Uterus (tissue), 4 donors: ENCODE data around the gene USP7. TPM values are rescaled to one million over a fixed set of nuclear protein-coding genes. Genes with fewer than 3 reads are reported as not detected.

Source experiments
- DNase-seq, 2 donors: peaks; one replicate each; pipeline ENCODE4 v3.0.0-alpha.2; 2019 to 2020
- H3K27ac ChIP-seq, 2 donors: fragments of 200-600 bp; sonication (generic); 1 replicate in 1 of 2; 2 replicates in 1 of 2; pipeline ENCODE4 v1.5.1; 2016 to 2018
- H3K27me3 ChIP-seq, 2 donors: fragments of 200-600 bp; sonication (generic); one replicate each; pipeline ENCODE4 v1.5.1; 2018 to 2019; ENCODE audit warnings: control low read depth in 1 of 2
- H3K36me3 ChIP-seq, 2 donors: fragments of 200-600 bp; sonication (generic); one replicate each; pipeline ENCODE4 v1.5.1; 2019; ENCODE audit warnings: control low read depth in 1 of 2
- H3K4me1 ChIP-seq, 2 donors: fragments of 200-600 bp; sonication (generic); one replicate each; pipeline ENCODE4 v1.5.1; 2018 to 2019; ENCODE audit warnings: control low read depth in 1 of 2
- H3K4me3 ChIP-seq, 2 donors: fragments of 200-600 bp; sonication (generic); 1 replicate in 1 of 2; 2 replicates in 1 of 2; pipeline ENCODE4 v1.5.1; 2018 to 2019; ENCODE audit warnings: mild to moderate bottlenecking in 1 of 2
- H3K9me3 ChIP-seq, 2 donors: fragments of 200-600 bp; sonication (generic); one replicate each; pipeline ENCODE4 v1.5.1; 2019; ENCODE audit warnings: control low read depth in 1 of 2
- CTCF ChIP-seq, 4 experiments: fragments of 200-600 bp in 2 of 4; fragments of 450-650 bp in 2 of 4; sonication (generic) in 2 of 4; IDR thresholded peaks; one replicate each; pipeline ENCODE4 v1.5.1; 2016 to 2019; ENCODE audit warnings: antibody characterized with exemption in 4 of 4, mild to moderate bottlenecking in 2 of 4, moderate library complexity in 1 of 4
- POLR2A ChIP-seq, 2 donors: fragments of 450-650 bp; IDR thresholded peaks; one replicate each; pipeline ENCODE4 v1.6.1; 2016; ENCODE audit warnings: antibody characterized with exemption in 2 of 2, mild to moderate bottlenecking in 1 of 2, moderate library complexity in 1 of 2
- intact Hi-C: fragments of 100-400 bp; cut with DNase I; formaldehyde crosslinking; loops from one replicate; pipeline ENCODE4 v1.15.1; 2023; ENCODE audit warnings: low total_unique reads
- total RNA-seq, 4 donors: library from RNA; depleted of rRNA in 3 of 4; stranded (reverse); fragments of >200 nt in 3 of 4; gene quantifications; one replicate each; pipeline versions ENCODE4 v1.1.0 to v1.2.4, GENCODE V29; 2014 to 2023
- donor health status: DM: yes; HTN: yes; CAD: no.

Gene USP7
- total RNA-seq, 4 donors from 2014 or later = 20.9 to 223 (median 122) TPM

GRCh38 chr16:8859913-8860881 is 103.5 kb downstream of the USP7 start:
- TF ChIP-seq CTCF (IDR thresholded peaks at IDR 0.05) (no peak), POLR2A (IDR thresholded peaks at IDR 0.05) (no peak)
- no peaks in the 10 kb centered on the region for H3K36me3 ChIP-seq
- H3K27me3 ChIP-seq = no peaks in the 10 kb centered on the region
- H3K9me3 ChIP-seq = no peaks in the 10 kb centered on the region
- no peak overlapping the region for H3K4me3 ChIP-seq
- peak overlapping the region; percentile 47 to 73 for H3K27ac ChIP-seq
- peak; percentile 79 to 82 for DNase-seq
- H3K4me1 ChIP-seq = peaks cover 0 to 16% of the 10 kb centered on the region in 2 donors
- intact Hi-C loops = no loop called here

- TF ChIP-seq CTCF (IDR thresholded peaks at IDR 0.05) = no peak
- no peak for TF ChIP-seq POLR2A (IDR thresholded peaks at IDR 0.05)
- Histone ChIP-seq H3K27me3 (no peaks in the 10 kb centered on the region), H3K4me1 (peaks cover 0 to 9% of the 10 kb centered on the region in 2 donors)
These were observed 104.5 kb downstream of the USP7 start for GRCh38 chr16:8858994-8859912.

DNA sequence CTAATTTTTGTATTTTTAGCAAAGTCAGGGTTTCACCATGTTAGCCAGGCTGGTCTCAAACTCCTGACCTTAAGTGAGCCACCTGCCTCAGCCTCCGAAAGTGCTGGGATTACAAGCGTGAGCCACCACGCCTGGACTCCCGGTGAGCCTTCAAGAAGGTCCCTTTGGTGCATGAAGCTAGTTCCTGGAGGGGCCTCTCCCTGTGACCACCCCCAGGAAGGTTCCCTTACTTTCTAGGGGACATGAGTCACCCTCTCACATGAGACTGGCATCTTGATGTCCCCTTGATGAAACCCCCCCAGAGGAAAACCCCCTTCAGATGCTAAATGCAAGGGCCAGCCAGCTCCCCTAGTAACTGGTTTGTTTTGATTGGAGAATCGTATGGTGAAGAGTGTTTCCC is 107.7 kb downstream of the USP7 start:
- TF ChIP-seq POLR2A (IDR thresholded peaks at IDR 0.05) = no peak
- H3K27ac ChIP-seq = no peak overlapping the region
- H3K4me3 ChIP-seq = no peak overlapping the region
- H3K36me3 ChIP-seq = no peaks in the 10 kb centered on the region
- no peaks in the 10 kb centered on the region for H3K27me3 ChIP-seq
- no peak for DNase-seq
- intact Hi-C loops = no loop called here
- no peaks in the 10 kb centered on the region for H3K9me3 ChIP-seq
- H3K4me1 ChIP-seq = no peaks in the 10 kb centered on the region

More at GRCh38 chr16:8858994-8859912, 104.5 kb downstream of the USP7 start:
- intact Hi-C loops = no loop called here
- Histone ChIP-seq H3K9me3 (no peaks in the 10 kb centered on the region), H3K27ac (peak overlapping the region; percentile 47 to 73), H3K4me3 (no peak overlapping the region), H3K36me3 (no peaks in the 10 kb centered on the region)
- DNase-seq = no peak

DNA sequence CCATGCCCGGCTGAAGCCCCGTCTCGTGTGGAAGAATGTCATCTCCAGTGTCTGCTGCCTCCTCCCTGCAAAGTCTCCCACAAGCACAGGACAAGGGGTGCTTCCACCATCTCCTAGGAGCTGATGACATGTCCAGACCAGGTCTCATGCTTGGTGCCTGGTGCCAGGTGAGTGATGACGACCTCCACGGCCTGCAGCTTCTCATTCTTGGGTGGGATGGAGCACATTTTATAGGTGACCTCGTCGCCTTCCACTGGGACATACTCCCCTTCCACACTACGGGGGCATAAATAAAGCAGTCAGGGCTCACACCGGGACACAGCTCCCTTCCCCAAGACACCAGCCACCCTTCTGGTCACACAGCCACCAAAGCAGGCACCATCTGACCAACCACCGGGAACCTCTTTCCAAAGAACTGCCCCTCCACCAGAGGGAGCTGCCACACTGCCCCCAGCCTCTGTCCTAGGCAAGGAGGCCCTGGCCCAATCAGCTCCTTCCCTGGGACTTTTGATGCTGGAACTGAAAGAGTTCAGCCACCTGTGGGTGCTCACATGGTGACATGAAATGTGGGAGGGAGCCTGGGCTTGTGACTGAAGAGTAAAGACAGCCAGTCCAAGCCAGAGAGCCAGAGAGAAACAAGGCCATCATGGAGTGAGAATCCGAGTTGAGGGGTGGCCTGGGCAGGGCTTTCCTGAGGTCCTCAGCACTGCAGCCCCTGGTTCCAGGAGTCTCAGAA is 108.5 kb downstream of the USP7 start:
- Histone ChIP-seq H3K36me3 (no peaks in the 10 kb centered on the region), H3K9me3 (no peaks in the 10 kb centered on the region), H3K4me3 (no peak overlapping the region), H3K27me3 (no peaks in the 10 kb centered on the region), H3K27ac (no peak overlapping the region), H3K4me1 (no peaks in the 10 kb centered on the region)
- intact Hi-C loops = no loop called here
- TF ChIP-seq POLR2A (IDR thresholded peaks at IDR 0.05) = no peak
- no peak for TF ChIP-seq CTCF (IDR thresholded peaks at IDR 0.05)
- no peak for DNase-seq

DNA sequence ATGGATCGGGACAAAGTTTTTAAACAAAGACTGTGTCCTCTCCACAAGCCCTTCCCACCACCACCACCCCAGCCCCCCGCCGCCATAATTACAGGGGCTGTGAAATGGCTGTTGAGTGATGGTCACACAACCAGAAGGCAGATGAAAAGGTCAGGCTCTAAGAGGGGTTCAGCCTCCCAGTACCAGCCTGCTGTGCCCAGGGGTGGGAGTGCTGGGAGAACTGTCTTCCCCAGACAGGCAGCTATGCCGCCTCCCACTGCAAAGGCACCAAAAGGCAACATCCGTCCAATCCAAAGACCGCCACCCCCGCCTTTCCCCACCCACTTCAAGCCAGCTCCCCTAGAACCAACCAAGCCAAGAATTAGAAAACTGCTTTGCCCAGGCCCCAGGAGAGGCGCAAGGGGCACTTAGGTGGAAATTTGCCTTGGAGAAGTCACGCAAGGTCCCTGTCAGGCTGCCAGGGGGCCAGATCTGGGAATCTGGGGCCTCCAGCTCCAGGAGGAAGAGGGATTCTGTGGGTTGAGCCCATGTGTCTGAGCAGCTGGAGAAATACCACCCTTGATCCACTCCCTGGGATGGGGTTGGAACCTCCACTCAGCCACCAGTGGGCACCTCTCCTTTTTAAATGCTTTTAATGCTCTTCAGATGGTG is 109.3 kb downstream of the USP7 start:
- H3K4me1 ChIP-seq = no peaks in the 10 kb centered on the region
- H3K4me3 ChIP-seq = no peak overlapping the region
- no peaks in the 10 kb centered on the region for H3K36me3 ChIP-seq
- no peaks in the 10 kb centered on the region for H3K27me3 ChIP-seq
- DNase-seq = no peak
- no peak overlapping the region for H3K27ac ChIP-seq
- no peak for TF ChIP-seq CTCF (IDR thresholded peaks at IDR 0.05)
- TF ChIP-seq POLR2A (IDR thresholded peaks at IDR 0.05) = no peak
- no peaks in the 10 kb centered on the region for H3K9me3 ChIP-seq
- intact Hi-C loops = no loop called here
